PC-3 (cell line): ENCODE data around the gene CEPT1.

Source experiments
- CTCF ChIP-seq: fragments of 300-600 bp; sonication (generic); conservative IDR thresholded peaks from 2 replicates; pipeline ENCODE4 v1.5.1; 2017; ENCODE audit warnings: antibody characterized with exemption, low read depth, mild to moderate bottlenecking, low read length
- EZH2 ChIP-seq: fragments of 300-600 bp; sonication (generic); IDR thresholded peaks from one replicate; pipeline ENCODE4 v1.6.1; 2017; ENCODE audit warnings: antibody characterized with exemption, mild to moderate bottlenecking, low read length; ENCODE audit not compliant: unreplicated experiment
- EZH2phosphoT487 ChIP-seq: fragments of 300-600 bp; sonication (generic); IDR thresholded peaks from 2 replicates; pipeline ENCODE4 v1.6.1; 2018; ENCODE audit warnings: mild to moderate bottlenecking, antibody characterized with exemption, low read length, borderline replicate concordance

DNA sequence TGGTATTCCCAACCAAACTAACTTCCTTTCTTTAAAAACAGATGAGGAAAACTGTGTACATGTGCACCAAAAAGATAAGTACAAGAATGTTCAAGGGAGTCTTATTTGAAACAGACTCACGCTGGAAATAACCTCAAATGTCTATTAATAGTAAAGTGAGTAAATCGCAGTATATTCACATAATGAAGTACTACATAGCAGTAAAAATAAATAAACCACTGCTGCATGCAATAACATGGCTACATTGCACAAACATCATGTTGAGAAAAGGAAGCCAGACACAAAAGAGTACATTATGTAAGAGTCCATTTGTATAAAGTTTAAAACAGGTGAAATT, 65.7 kb downstream of the CEPT1 start:
- TF ChIP-seq CTCF: no peak
- TF ChIP-seq EZH2: no peak
- TF ChIP-seq EZH2phosphoT487: no peak
